IPS-NIHi7 (cell line): ENCODE data around the gene GGTLC2.
"Not testable (repeated sequence)": the region's sequence is repeated elsewhere in the genome, so short reads cannot be mapped to it uniquely, and the experiment has no call there.

Experiments
- DNase-seq: peaks from one replicate; pipeline ENCODE4 v3.0.0; 2012; ENCODE audit warnings: mixed read lengths; ENCODE audit errors: extremely low spot score

GGTLC2 gene

GRCh38 chr22:22644314-22644713 is at the start of gene GGTLC2:
GGTLC2 (plus strand) TSS chr22:22644614; CDS start chr22:22646346, 1,732 bp downstream.
- not testable (repeated sequence) for DNase-seq

- no peak for DNase-seq
These were observed 49.2 kb upstream of the GGTLC2 start for GRCh38 chr22:22595001-22595835.

GRCh38 chr22:22598144-22598543 is 46.3 kb upstream of the GGTLC2 start:
- DNase-seq = no peak

- DNase-seq = no peak
These were observed 45.2 kb upstream of the GGTLC2 start for GRCh38 chr22:22599248-22599647.

- DNase-seq = no peak
These were observed 43.7 kb upstream of the GGTLC2 start for GRCh38 chr22:22600531-22601261.

GRCh38 chr22:22603470-22603947 is 40.9 kb upstream of the GGTLC2 start:
- no peak for DNase-seq

- DNase-seq = no peak
These were observed 39.9 kb upstream of the GGTLC2 start for GRCh38 chr22:22604326-22605073.

- no peak for DNase-seq
These were observed 39.4 kb upstream of the GGTLC2 start for GRCh38 chr22:22605074-22605404.

GRCh38 chr22:22608022-22608421 is 36.4 kb upstream of the GGTLC2 start:
- not testable (repeated sequence) for DNase-seq

GRCh38 chr22:22609291-22609690 is 35.1 kb upstream of the GGTLC2 start:
- DNase-seq = no peak

GRCh38 chr22:22612516-22612915 is 31.9 kb upstream of the GGTLC2 start:
- no peak for DNase-seq

- no peak for DNase-seq
These were observed 30.3 kb upstream of the GGTLC2 start for GRCh38 chr22:22614065-22614464.

- no peak for DNase-seq
These were observed 27.8 kb upstream of the GGTLC2 start for GRCh38 chr22:22616636-22617035.

GRCh38 chr22:22618448-22618847 is 26.0 kb upstream of the GGTLC2 start:
- DNase-seq = no peak

GRCh38 chr22:22618923-22619322 is 25.5 kb upstream of the GGTLC2 start:
- DNase-seq = no peak

GRCh38 chr22:22619765-22620414 is 24.5 kb upstream of the GGTLC2 start:
- no peak for DNase-seq

- DNase-seq = not testable (repeated sequence)
These were observed 15.6 kb upstream of the GGTLC2 start for GRCh38 chr22:22628546-22629495.

- DNase-seq = not testable (repeated sequence)
These were observed 13.2 kb upstream of the GGTLC2 start for GRCh38 chr22:22631223-22631652.

GRCh38 chr22:22632226-22632625 is 12.2 kb upstream of the GGTLC2 start:
- DNase-seq = not testable (repeated sequence)

GRCh38 chr22:22633533-22633932 is 10.9 kb upstream of the GGTLC2 start:
- DNase-seq = not testable (repeated sequence)
